Hepatocyte (in vitro differentiated cells): ENCODE measurements around the gene POLR2A.
"Not testable (repeated sequence)": the region's sequence is repeated elsewhere in the genome, so short reads cannot be mapped to it uniquely, and the experiment has no call there.

ENCODE experiments used
- CTCF ChIP-seq: fragments of 200-600 bp; sonication (generic); IDR thresholded peaks from 2 replicates; pipeline ENCODE4 v1.5.1; 2016; ENCODE audit warnings: antibody characterized with exemption, mild to moderate bottlenecking; ENCODE audit not compliant: poor library complexity
- EZH2 ChIP-seq: fragments of 200-600 bp; sonication (generic); IDR thresholded peaks from 2 replicates; pipeline ENCODE4 v1.6.1; 2016; ENCODE audit warnings: antibody characterized with exemption, mild to moderate bottlenecking, borderline replicate concordance
- EZH2phosphoT487 ChIP-seq: fragments of 200-600 bp; sonication (generic); IDR thresholded peaks from one replicate; pipeline ENCODE4 v1.6.1; 2018; ENCODE audit warnings: antibody characterized with exemption, mild to moderate bottlenecking, low read depth, moderate library complexity; ENCODE audit not compliant: unreplicated experiment, severe bottlenecking

GRCh38 chr17:7481275-7481674, 2.9 kb upstream of the POLR2A start, which contains the start of gene SLC35G6:
- TF ChIP-seq CTCF, EZH2, EZH2phosphoT487: not testable (repeated sequence)
